ENCODE results near the gene RPP25L.

Gene RPP25L

DNA sequence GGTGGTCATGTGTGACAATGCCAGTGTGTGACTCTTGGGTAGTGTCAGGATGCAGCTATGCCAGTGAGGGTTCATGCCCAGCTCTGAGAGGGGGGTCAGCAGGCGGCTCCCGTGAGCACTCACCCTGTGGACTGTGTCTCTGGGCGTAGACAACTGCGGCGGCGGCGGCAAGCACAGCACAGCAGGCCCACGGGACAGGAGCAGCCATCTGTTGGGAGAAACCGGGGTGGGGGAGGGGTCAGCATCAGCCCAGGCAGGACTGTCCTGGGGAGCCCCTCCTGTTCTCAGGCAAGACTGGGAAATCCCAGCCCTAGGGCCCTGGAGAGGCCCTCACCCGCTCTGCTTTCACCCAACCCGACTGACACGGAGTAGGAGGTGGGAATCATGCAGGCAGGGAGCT is 43.1 kb downstream of the RPP25L start:
- no peak for DNase-seq (ENCODE audit: low spot score)
- no peak for FAIRE-seq

- no peak for FAIRE-seq
- no peak for DNase-seq (ENCODE audit: low spot score)
These were observed 43.8 kb downstream of the RPP25L start for GRCh38 chr9:34568133-34568532.

- DNase-seq (ENCODE audit: low spot score) (no peak), FAIRE-seq (no peak)
These were observed 44.9 kb downstream of the RPP25L start for GRCh38 chr9:34566972-34567371.

DNA sequence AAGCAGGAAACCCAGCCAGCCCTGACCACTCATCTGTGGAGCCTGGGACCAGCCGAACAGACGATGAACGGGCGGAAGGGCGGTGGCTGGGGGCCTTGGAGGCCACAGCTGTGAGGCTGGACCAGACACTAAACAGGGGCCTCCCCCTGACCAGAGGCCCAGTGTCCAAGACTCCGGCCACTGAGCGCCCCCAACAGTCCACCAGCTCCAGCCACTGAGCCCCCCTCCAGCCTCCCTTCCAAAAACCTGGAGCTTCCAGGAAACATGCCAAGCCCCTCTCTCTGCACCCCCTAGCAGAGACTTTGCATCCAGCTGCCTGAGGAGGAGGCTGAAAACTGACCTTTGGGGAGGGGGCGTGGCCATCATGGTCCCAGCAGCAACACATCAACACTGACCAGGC is 45.6 kb downstream of the RPP25L start:
- FAIRE-seq (no peak), DNase-seq (ENCODE audit: low spot score) (no peak)

- no peak for FAIRE-seq
- no peak for DNase-seq (ENCODE audit: low spot score)
These were observed 46.0 kb downstream of the RPP25L start for GRCh38 chr9:34565856-34566255.

DNA sequence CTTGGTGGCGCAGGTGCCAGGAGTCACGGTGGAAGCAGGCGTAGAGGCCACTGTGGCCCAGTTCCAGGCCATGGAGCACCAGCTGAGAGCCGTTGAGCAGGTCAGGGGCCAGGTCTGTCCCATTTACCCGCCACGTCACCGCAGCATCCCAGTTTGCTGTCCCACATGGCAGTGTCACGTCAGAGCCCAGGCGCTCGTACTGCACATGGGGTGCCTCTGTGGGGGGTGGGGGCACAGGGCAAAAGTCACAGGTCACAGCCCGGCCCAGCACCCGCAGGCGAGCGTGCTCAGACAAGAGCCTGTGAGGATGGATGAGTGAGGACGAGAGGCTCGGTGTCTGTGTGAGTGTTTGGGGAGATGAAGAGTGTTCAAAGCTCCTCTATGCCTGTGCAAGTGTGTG is 47.3 kb downstream of the RPP25L start:
- FAIRE-seq: no peak

GRCh38 chr9:34563262-34563661 is 48.6 kb downstream of the RPP25L start:
- FAIRE-seq (no peak), DNase-seq (ENCODE audit: low spot score) (no peak)

More for the DNA sequence above, 47.3 kb downstream of the RPP25L start:
- DNase-seq (ENCODE audit: low spot score): no peak

- DNase-seq (ENCODE audit: low spot score) (no peak), FAIRE-seq (no peak)
These were observed 49.7 kb downstream of the RPP25L start for GRCh38 chr9:34562135-34562745.

- DNase-seq (ENCODE audit: low spot score) (no peak), FAIRE-seq (no peak)
These were observed 51.2 kb downstream of the RPP25L start for GRCh38 chr9:34560599-34561214.
